Dendritic cell treated with granulocyte-macrophage colony-stimulating factor and Interleukin-4, amounts not matched to agents 40 ng/mL and 50 ng/mL, for 4 days (primary cell): ENCODE data around the gene SPATS2.
"Not testable (repeated sequence)": the region's sequence is repeated elsewhere in the genome, so short reads cannot be mapped to it uniquely, and the experiment has no call there.

ENCODE experiments used
- H3K27ac Mint-ChIP-seq: one replicate; pipeline ENCODE4 v1.8.0; 2022; ENCODE audit warnings: mild to moderate bottlenecking, mixed read lengths
- H3K27me3 Mint-ChIP-seq: one replicate; pipeline ENCODE4 v1.8.0; 2022; ENCODE audit warnings: mild to moderate bottlenecking, mixed read lengths
- H3K36me3 Mint-ChIP-seq: one replicate; pipeline ENCODE4 v1.8.0; 2022; ENCODE audit warnings: low read depth, mixed read lengths
- H3K4me1 Mint-ChIP-seq: one replicate; pipeline ENCODE4 v1.8.0; 2022; ENCODE audit warnings: low read depth, mixed read lengths
- H3K4me3 Mint-ChIP-seq: one replicate; pipeline ENCODE4 v1.8.0; 2022; ENCODE audit warnings: mild to moderate bottlenecking, moderate library complexity, mixed read lengths
- H3K9me3 Mint-ChIP-seq: one replicate; pipeline ENCODE4 v1.8.0; 2022; ENCODE audit warnings: mixed read lengths
- intact Hi-C: fragments of 100-400 bp; cut with micrococcal nuclease; formaldehyde crosslinking; loops from one replicate; pipeline ENCODE4 v1.15.0; 2022

SPATS2 gene

GRCh38 chr12:49367381-49368239 is at the start of gene SPATS2:
Gene SPATS2, plus strand, starts transcription at chr12:49367462. Its CDS starts 93,551 bp downstream, at chr12:49461013.
- no peaks in the 10 kb centered on the region for H3K9me3 Mint-ChIP-seq
- intact Hi-C loops = no loop called here
- H3K27ac Mint-ChIP-seq = peak within 1 kb of the TSS; percentile 99
- no peaks in the 10 kb centered on the region for H3K27me3 Mint-ChIP-seq
- peak within 1 kb of the TSS; percentile 97 for H3K4me3 Mint-ChIP-seq
- peaks cover 30% of the 10 kb centered on the region for H3K36me3 Mint-ChIP-seq
- peaks cover 24% of the 10 kb centered on the region for H3K4me1 Mint-ChIP-seq

GRCh38 chr12:49320411-49321103 is 46.7 kb upstream of the SPATS2 start:
- intact Hi-C loops, H3K27ac Mint-ChIP-seq: not testable (repeated sequence)

GRCh38 chr12:49322367-49322707 is 44.9 kb upstream of the SPATS2 start:
- H3K4me3 Mint-ChIP-seq = peak overlapping the region; percentile 97
- peaks cover 26% of the 10 kb centered on the region for H3K4me1 Mint-ChIP-seq
- peak overlapping the region; percentile 67 for H3K27ac Mint-ChIP-seq
- intact Hi-C loops = no loop called here
- peaks cover 9% of the 10 kb centered on the region for H3K36me3 Mint-ChIP-seq
- no peaks in the 10 kb centered on the region for H3K9me3 Mint-ChIP-seq
- peaks cover 6% of the 10 kb centered on the region for H3K27me3 Mint-ChIP-seq

More at GRCh38 chr12:49320411-49321103, 46.7 kb upstream of the SPATS2 start:
- not testable (repeated sequence) for H3K36me3 Mint-ChIP-seq, H3K27me3 Mint-ChIP-seq, H3K4me3 Mint-ChIP-seq, H3K9me3 Mint-ChIP-seq
- peaks cover 21% of the 10 kb centered on the region for H3K4me1 Mint-ChIP-seq

GRCh38 chr12:49322708-49323523 is 44.3 kb upstream of the SPATS2 start, which contains the start of gene TROAP:
Gene TROAP, plus strand, starts transcription at chr12:49323255. Its CDS starts 354 bp downstream, at chr12:49323609.
- peak within 1 kb of the TSS; percentile 67 for H3K27ac Mint-ChIP-seq
- intact Hi-C loops = no loop called here
- H3K4me1 Mint-ChIP-seq = peaks cover 26% of the 10 kb centered on the region
- H3K9me3 Mint-ChIP-seq = no peaks in the 10 kb centered on the region
- peaks cover 9% of the 10 kb centered on the region for H3K36me3 Mint-ChIP-seq
- peaks cover 4% of the 10 kb centered on the region for H3K27me3 Mint-ChIP-seq
- peak within 1 kb of the TSS; percentile 97 for H3K4me3 Mint-ChIP-seq

GRCh38 chr12:49323524-49324097 is 43.7 kb upstream of the SPATS2 start:
- peak overlapping the region; percentile 97 for H3K4me3 Mint-ChIP-seq
- no peaks in the 10 kb centered on the region for H3K9me3 Mint-ChIP-seq
- H3K27ac Mint-ChIP-seq = peak overlapping the region; percentile 67
- intact Hi-C loops = no loop called here
- peaks cover 26% of the 10 kb centered on the region for H3K4me1 Mint-ChIP-seq
- peaks cover 9% of the 10 kb centered on the region for H3K36me3 Mint-ChIP-seq
- no peaks in the 10 kb centered on the region for H3K27me3 Mint-ChIP-seq

GRCh38 chr12:49325606-49326005 is 41.7 kb upstream of the SPATS2 start:
- H3K9me3 Mint-ChIP-seq = no peaks in the 10 kb centered on the region
- intact Hi-C loops = no loop called here
- H3K36me3 Mint-ChIP-seq = peaks cover 9% of the 10 kb centered on the region
- H3K4me1 Mint-ChIP-seq = peaks cover 26% of the 10 kb centered on the region
- H3K27me3 Mint-ChIP-seq = no peaks in the 10 kb centered on the region
- H3K27ac Mint-ChIP-seq = no peak overlapping the region
- no peak overlapping the region for H3K4me3 Mint-ChIP-seq

- H3K36me3 Mint-ChIP-seq = peaks cover 9% of the 10 kb centered on the region
- no peaks in the 10 kb centered on the region for H3K9me3 Mint-ChIP-seq
- peaks cover 29% of the 10 kb centered on the region for H3K4me1 Mint-ChIP-seq
- no peak overlapping the region for H3K4me3 Mint-ChIP-seq
- H3K27me3 Mint-ChIP-seq = peaks cover 15% of the 10 kb centered on the region
- no peak overlapping the region for H3K27ac Mint-ChIP-seq
- intact Hi-C loops = no loop called here
These were observed 39.9 kb upstream of the SPATS2 start for GRCh38 chr12:49327368-49327767.

GRCh38 chr12:49327887-49328286 is 39.4 kb upstream of the SPATS2 start:
- H3K36me3 Mint-ChIP-seq = peaks cover 5% of the 10 kb centered on the region
- no peak overlapping the region for H3K4me3 Mint-ChIP-seq
- H3K27me3 Mint-ChIP-seq = peaks cover 20% of the 10 kb centered on the region

GRCh38 chr12:49328816-49329215 is 38.4 kb upstream of the SPATS2 start:
- Mint-ChIP-seq H3K9me3 (no peaks in the 10 kb centered on the region), H3K27me3 (peaks cover 28% of the 10 kb centered on the region), H3K4me1 (peaks cover 28% of the 10 kb centered on the region), H3K36me3 (no peaks in the 10 kb centered on the region), H3K4me3 (no peak overlapping the region), H3K27ac (no peak overlapping the region)
- intact Hi-C loops = no loop called here

More at GRCh38 chr12:49327887-49328286, 39.4 kb upstream of the SPATS2 start:
- Mint-ChIP-seq H3K27ac (no peak overlapping the region), H3K9me3 (no peaks in the 10 kb centered on the region), H3K4me1 (peaks cover 32% of the 10 kb centered on the region)
- intact Hi-C loops = no loop called here

GRCh38 chr12:49330032-49330619 is 37.1 kb upstream of the SPATS2 start:
- no peak overlapping the region for H3K27ac Mint-ChIP-seq
- intact Hi-C loops = no loop called here
- H3K4me3 Mint-ChIP-seq = no peak overlapping the region
- no peaks in the 10 kb centered on the region for H3K36me3 Mint-ChIP-seq
- H3K27me3 Mint-ChIP-seq = peaks cover 41% of the 10 kb centered on the region
- no peaks in the 10 kb centered on the region for H3K9me3 Mint-ChIP-seq
- peaks cover 32% of the 10 kb centered on the region for H3K4me1 Mint-ChIP-seq

GRCh38 chr12:49330631-49331379 is 36.5 kb upstream of the SPATS2 start:
- intact Hi-C loops = no loop called here
- H3K4me3 Mint-ChIP-seq = no peak overlapping the region
- H3K4me1 Mint-ChIP-seq = peaks cover 32% of the 10 kb centered on the region
- peaks cover 48% of the 10 kb centered on the region for H3K27me3 Mint-ChIP-seq
- no peaks in the 10 kb centered on the region for H3K9me3 Mint-ChIP-seq
- H3K36me3 Mint-ChIP-seq = no peaks in the 10 kb centered on the region
- H3K27ac Mint-ChIP-seq = peak overlapping the region; percentile 36

GRCh38 chr12:49331380-49332222 is 35.7 kb upstream of the SPATS2 start:
- H3K9me3 Mint-ChIP-seq = no peaks in the 10 kb centered on the region
- H3K36me3 Mint-ChIP-seq = no peaks in the 10 kb centered on the region
- intact Hi-C loops = no loop called here
- H3K4me1 Mint-ChIP-seq = peaks cover 30% of the 10 kb centered on the region
- no peak overlapping the region for H3K4me3 Mint-ChIP-seq
- peak overlapping the region; percentile 36 for H3K27ac Mint-ChIP-seq
- H3K27me3 Mint-ChIP-seq = peaks cover 55% of the 10 kb centered on the region
